Measurements from ENCODE around the gene FNTB. TPM values are rescaled to one million over a fixed set of nuclear protein-coding genes. Genes with fewer than 3 reads are reported as not detected.

Gene FNTB
- total and polyA plus RNA-seq, 12 donors, result 12.2 to 27.2 (median 22.3) TPM

- Histone ChIP-seq H3K36me3 (replicated peaks in 1 of 2) (no peaks in the 10 kb centered on the region), H3K27me3 (no peaks in the 10 kb centered on the region), H3K9me3 (replicated peaks in 1 of 3) (no peaks in the 10 kb centered on the region), H3K4me3 (no peak overlapping the region), H3K4me1 (replicated peaks in 1 of 2) (no peaks in the 10 kb centered on the region), H3K27ac (no peak overlapping the region)
- 86 to 99% (median 94%) methylated on average over 1 to 2 of the region's 2 CpGs for WGBS, 4 donors
- DNase-seq, result no peak
- intact Hi-C loops (cut with DNase I), result no loop called here
- TF ChIP-seq POLR2A (IDR thresholded peaks at IDR 0.05) (no peak), CTCF (IDR thresholded peaks at IDR 0.05) (no peak)
Observed at GRCh38 chr14:64958201-64958600, 28.5 kb upstream of the FNTB start.

- intact Hi-C loops (cut with DNase I), result no loop called here
- 89 to 96% (median 93%) methylated on average over 5 of the region's 5 CpGs for WGBS, 4 donors
- no peak for DNase-seq
- Histone ChIP-seq H3K4me1 (replicated peaks in 1 of 2) (no peaks in the 10 kb centered on the region), H3K27ac (no peak overlapping the region), H3K27me3 (no peaks in the 10 kb centered on the region), H3K9me3 (replicated peaks in 1 of 3) (no peaks in the 10 kb centered on the region), H3K4me3 (no peak overlapping the region), H3K36me3 (replicated peaks in 1 of 2) (no peaks in the 10 kb centered on the region)
- TF ChIP-seq CTCF (IDR thresholded peaks at IDR 0.05) (no peak), POLR2A (IDR thresholded peaks at IDR 0.05) (no peak)
Observed at GRCh38 chr14:64958743-64959142, 28.0 kb upstream of the FNTB start.

DNA sequence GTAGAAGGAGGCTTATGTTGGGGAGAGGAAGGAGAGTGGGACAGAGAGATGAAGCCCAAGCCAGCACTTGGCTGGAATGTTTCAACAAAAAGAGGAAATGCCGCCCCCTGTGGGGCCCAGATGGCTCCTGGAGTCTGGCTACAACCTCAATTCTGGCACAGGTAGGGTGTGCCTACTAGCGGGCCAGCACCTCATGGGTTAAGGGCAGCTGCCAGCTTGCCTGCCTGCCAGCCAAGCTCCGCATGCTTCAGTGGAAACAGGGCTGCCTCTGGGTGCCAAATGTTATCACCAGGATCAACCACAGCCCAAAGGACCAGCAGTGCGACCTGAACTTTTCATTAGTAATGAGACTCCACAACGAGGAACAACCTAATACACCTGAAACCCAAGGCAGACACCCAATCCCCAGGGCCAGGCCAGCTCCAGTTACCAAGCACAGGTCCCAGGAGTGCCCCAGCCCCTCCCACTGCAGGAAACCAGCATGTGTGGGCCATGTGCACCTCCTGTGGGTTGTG, 25.9 kb upstream of the FNTB start:
- no peak overlapping the region for H3K27ac ChIP-seq
- H3K4me3 ChIP-seq, result no peak overlapping the region
- no peak for DNase-seq
- H3K9me3 ChIP-seq (replicated peaks in 1 of 3), result no peaks in the 10 kb centered on the region
- no peaks in the 10 kb centered on the region for H3K4me1 ChIP-seq (replicated peaks in 1 of 2)
- TF ChIP-seq POLR2A (IDR thresholded peaks at IDR 0.05) (no peak), CTCF (IDR thresholded peaks at IDR 0.05) (no peak)
- 73 to 75% (median 75%) methylated on average over 5 of the region's 5 CpGs for WGBS, 4 donors
- intact Hi-C loops (cut with DNase I), result no loop called here
- no peaks in the 10 kb centered on the region for H3K27me3 ChIP-seq
- no peaks in the 10 kb centered on the region for H3K36me3 ChIP-seq (replicated peaks in 1 of 2)

DNA sequence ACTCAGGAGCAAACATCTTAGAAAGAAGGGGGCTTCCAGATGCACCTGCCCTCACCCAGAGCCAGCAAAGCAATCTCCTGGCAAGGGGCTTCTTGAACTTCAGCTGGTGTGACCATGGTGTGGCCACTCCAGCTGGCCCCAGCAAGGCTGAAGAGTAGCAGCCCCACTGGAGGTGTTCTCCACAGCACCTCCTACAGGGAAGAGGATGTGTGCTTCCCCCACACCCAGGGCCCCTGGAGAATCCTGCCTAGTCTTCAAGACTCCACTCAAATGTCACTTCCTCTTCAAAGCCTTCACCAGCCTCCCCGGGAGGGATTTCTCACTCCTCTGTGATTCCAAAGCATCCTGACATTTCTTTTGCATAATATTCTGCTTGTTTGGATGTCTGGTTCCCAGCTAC, 23.1 kb upstream of the FNTB start:
- H3K4me3 ChIP-seq, result no peak overlapping the region
- H3K36me3 ChIP-seq (replicated peaks in 1 of 2), result no peaks in the 10 kb centered on the region
- WGBS, 4 donors, result 65 to 82% (median 73%) methylated on average over 1 of the region's 1 CpG
- no peaks in the 10 kb centered on the region for H3K27me3 ChIP-seq
- TF ChIP-seq POLR2A (IDR thresholded peaks at IDR 0.05) (no peak), CTCF (IDR thresholded peaks at IDR 0.05) (no peak)
- intact Hi-C loops (cut with DNase I), result no loop called here
- no peaks in the 10 kb centered on the region for H3K4me1 ChIP-seq (replicated peaks in 1 of 2)
- no peaks in the 10 kb centered on the region for H3K9me3 ChIP-seq (replicated peaks in 1 of 3)
- H3K27ac ChIP-seq, result no peak overlapping the region
- DNase-seq, result no peak
